Measurements from ENCODE around the gene VRK3.
"Not testable (repeated sequence)": the region's sequence is repeated elsewhere in the genome, so short reads cannot be mapped to it uniquely, and the experiment has no call there.

VRK3 gene

GRCh38 chr19:50025022-50025793 lies at the start of gene VRK3:
TSS of gene VRK3 (minus strand) at chr19:50025372. CDS start at chr19:50016162, 9,210 bp downstream.
- DNase-seq, result peak; percentile 98

- not testable (repeated sequence) for DNase-seq
Measured at GRCh38 chr19:50068382-50068781, 43.2 kb upstream of the VRK3 start.

GRCh38 chr19:50067575-50067974 lies 42.4 kb upstream of the VRK3 start:
- DNase-seq, result no peak

GRCh38 chr19:50065938-50066337 lies 40.8 kb upstream of the VRK3 start:
- no peak for DNase-seq

DNA sequence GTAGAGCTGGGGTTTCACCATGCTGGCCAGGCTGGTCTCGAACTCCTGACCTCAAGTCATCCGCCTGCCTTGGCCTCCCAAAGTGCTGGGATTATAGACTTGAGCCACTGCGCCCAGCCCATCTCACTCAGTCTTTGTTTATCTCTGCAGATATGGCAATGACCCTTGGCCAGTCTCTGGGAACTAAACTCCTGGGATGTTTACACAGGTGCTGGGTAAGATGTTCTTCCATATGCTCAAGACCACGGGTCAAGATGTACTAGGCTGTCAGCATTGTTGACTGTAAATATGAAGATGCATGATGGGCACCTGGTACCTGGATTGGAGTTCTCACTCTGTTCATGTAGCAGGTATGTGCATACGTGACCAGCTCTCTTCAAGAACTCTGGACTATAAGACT lies 36.5 kb upstream of the VRK3 start:
- DNase-seq, result no peak

DNA sequence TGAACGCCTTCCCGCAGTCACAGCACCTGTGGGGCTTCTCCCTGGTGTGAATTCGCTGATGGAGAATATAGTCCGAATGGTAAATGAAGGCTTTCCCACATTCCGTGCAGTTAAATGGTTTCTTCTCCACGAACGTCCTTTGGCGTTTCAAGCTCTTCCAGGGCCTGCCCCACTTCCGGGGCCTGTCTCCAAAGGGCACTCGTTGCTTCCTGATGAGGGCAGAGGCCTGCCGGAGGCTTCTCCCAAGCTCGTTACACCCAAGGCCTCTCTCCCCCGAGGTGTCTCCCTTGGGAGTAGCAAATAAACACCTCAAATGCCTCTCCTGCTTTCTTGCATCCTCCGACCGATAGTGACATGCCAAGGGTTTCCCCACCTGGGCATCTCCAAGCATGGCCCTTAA lies 34.9 kb upstream of the VRK3 start:
- no peak for DNase-seq

- no peak for DNase-seq
Measured at GRCh38 chr19:50059045-50059444, 33.9 kb upstream of the VRK3 start.

GRCh38 chr19:50058425-50058824 lies 33.3 kb upstream of the VRK3 start:
- no peak for DNase-seq

GRCh38 chr19:50053119-50053518 lies 27.9 kb upstream of the VRK3 start:
- DNase-seq, result no peak

GRCh38 chr19:50051964-50052363 lies 26.8 kb upstream of the VRK3 start:
- no peak for DNase-seq

GRCh38 chr19:50051228-50051895 lies 26.2 kb upstream of the VRK3 start:
- DNase-seq, result not testable (repeated sequence)

DNA sequence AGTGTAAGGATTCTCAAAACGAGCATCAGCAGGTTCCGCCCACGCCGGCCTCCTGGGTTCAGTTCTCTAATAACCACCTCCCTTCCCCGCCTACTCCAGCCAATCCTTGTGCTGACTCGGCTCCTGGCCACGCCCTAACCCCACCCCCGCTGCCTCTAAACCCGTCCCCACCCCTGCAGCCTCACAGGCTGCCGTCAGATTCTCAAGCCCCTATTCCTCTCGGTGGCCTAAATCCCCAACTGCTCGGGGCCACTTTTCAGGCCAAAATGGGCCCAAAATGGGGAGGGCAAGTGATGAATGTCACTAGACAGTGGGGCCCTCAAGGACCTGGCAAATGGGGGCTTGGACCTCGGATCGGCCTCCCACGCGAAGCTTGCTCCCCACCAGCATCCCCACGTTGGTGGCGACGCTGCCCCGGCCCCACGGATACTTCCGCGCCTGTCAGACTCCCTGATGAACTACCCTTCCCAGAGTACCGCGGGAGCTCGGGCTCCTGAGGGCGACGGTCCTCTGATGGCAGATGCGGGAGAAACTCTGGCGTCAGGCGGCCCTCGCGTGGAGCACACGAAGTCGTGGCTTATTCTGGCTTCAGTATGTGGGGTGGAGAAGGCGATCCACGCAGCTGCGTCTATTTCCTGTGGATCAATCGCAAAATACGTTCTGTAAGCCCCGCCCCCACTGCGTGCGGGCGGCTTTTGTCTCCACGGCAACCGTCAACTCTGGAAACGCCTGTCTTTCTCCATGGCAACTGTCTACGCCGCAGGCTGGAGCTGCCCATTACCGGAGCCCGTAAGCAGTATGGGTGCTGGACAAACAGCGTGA lies 25.4 kb upstream of the VRK3 start:
- DNase-seq, result peak; percentile 84

GRCh38 chr19:50047671-50048070 lies 22.5 kb upstream of the VRK3 start:
- DNase-seq, result no peak

GRCh38 chr19:50046649-50047503 lies 21.7 kb upstream of the VRK3 start:
- peak; percentile 16 for DNase-seq

- no peak for DNase-seq
Measured at GRCh38 chr19:50044922-50045321, 19.8 kb upstream of the VRK3 start.

DNA sequence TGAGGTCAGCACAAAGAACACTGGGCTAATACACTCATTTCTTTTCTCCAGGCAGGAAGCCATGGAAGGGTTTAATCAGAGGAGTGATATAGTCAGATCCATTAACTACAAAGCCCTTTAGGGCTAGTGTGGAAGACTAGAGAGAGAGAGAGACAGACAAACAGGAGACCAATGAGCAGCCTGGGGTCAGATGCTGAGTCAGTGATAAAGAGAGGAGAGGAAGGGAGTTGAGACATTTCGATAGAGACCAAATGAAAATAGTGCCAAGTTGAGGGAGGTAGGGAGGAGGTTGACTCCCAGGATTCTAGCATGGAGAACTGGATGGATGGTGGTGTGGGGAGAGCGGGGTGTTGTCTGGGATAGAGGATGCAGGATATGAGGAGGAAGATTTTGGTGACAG lies 18.8 kb upstream of the VRK3 start:
- DNase-seq, result no peak

GRCh38 chr19:50042363-50043024 lies 17.3 kb upstream of the VRK3 start:
- DNase-seq, result no peak

- no peak for DNase-seq
Measured at GRCh38 chr19:50040967-50041366, 15.8 kb upstream of the VRK3 start.

GRCh38 chr19:50039968-50040367 lies 14.8 kb upstream of the VRK3 start:
- DNase-seq, result no peak

GRCh38 chr19:50036908-50037307 lies 11.7 kb upstream of the VRK3 start:
- no peak for DNase-seq

- no peak for DNase-seq
Measured at GRCh38 chr19:50030937-50031336, 5.8 kb upstream of the VRK3 start.

- DNase-seq, result no peak
Measured at GRCh38 chr19:50030225-50030624, 5.1 kb upstream of the VRK3 start.

Measured in NCI-H226 (cell line).